Endothelial cell of umbilical vein (primary cell): ENCODE measurements around the gene FAM234B. TPM values are rescaled to one million over a fixed set of nuclear protein-coding genes. Genes with fewer than 3 reads are reported as not detected.

Experiments
- BruUV-seq: library from RNA; stranded (reverse); fragments of 400-500 nt; replicated peaks from 2 replicates; lab custom pipeline; 2021; lab: Mats Ljungman, UMichigan
- CTCF ChIA-PET: fragments of 300-600, 350-600 bp; sonication (Branson Sonifier 250); formaldehyde crosslinking; loops from one replicate; lab custom pipeline; 2021; ENCODE audit warnings: antibody characterized with exemption, inconsistent platforms; lab: Charles Lee
- POLR2A ChIA-PET: fragments of 300-600, 350-600 bp; sonication (Branson Sonifier 250); formaldehyde crosslinking; loops from one replicate; lab custom pipeline; 2021; ENCODE audit warnings: antibody characterized with exemption, inconsistent platforms; lab: Charles Lee
- DNase-seq: peaks from one replicate; pipeline ENCODE4 v3.0.0-alpha.2; 2011; ENCODE audit warnings: low read depth, low spot score
- FAIRE-seq: peaks from 2 replicates; lab custom pipeline; 2011; peaks lifted over from hg19 to GRCh38; lab: Jason Lieb, UNC
- H2AFZ ChIP-seq: 2 replicates; pipeline ENCODE4 v1.6.0; 2012; ENCODE audit warnings: low read depth, low read length, control low read depth, inconsistent platforms
- H3K27ac ChIP-seq: 2 replicates; pipeline ENCODE4 v1.5.1; 2011; ENCODE audit warnings: low read depth, mild to moderate bottlenecking, control low read depth, low read length, moderate library complexity; ENCODE audit not compliant: insufficient read depth
- H3K27me3 ChIP-seq, 2 experiments: 2 replicates each; pipeline versions ENCODE4 v1.6.0 to v1.6.1; 2011; ENCODE audit warnings: low read length in 2 of 2, mixed read lengths in 1 of 2; ENCODE audit not compliant: control insufficient read depth in 2 of 2, insufficient read depth in 2 of 2
- H3K36me3 ChIP-seq, 2 experiments: 2 replicates in 1 of 2; 3 replicates in 1 of 2; pipeline ENCODE4 v1.5.1; 2011; ENCODE audit warnings: low read length in 2 of 2, mild to moderate bottlenecking in 1 of 2, moderate library complexity in 1 of 2; ENCODE audit not compliant: control insufficient read depth in 2 of 2, insufficient read depth in 2 of 2; ENCODE audit errors: extremely low read depth in 1 of 2
- H3K4me1 ChIP-seq: 3 replicates; pipeline ENCODE4 v1.5.1; 2011; ENCODE audit warnings: mild to moderate bottlenecking, low read length; ENCODE audit not compliant: control insufficient read depth, insufficient read depth; ENCODE audit errors: extremely low read depth
- H3K4me2 ChIP-seq: 2 replicates; pipeline ENCODE4 v1.6.1; 2011; ENCODE audit warnings: low read length, control low read depth, mixed read lengths; ENCODE audit not compliant: insufficient read depth
- H3K4me3 ChIP-seq, 3 experiments: fragments of 200-600 bp in 1 of 3; sonication (generic), shearing (Covaris generic) in 1 of 3; replicated peaks in 1 of 3; 2 replicates each; pipeline ENCODE4 v1.5.1; 2011 to 2016; ENCODE audit warnings: control low read depth in 3 of 3, low read length in 3 of 3, mild to moderate bottlenecking in 2 of 3, inconsistent platforms in 1 of 3, low read depth in 1 of 3, moderate library complexity in 1 of 3; ENCODE audit not compliant: insufficient read depth in 1 of 3
- H3K79me2 ChIP-seq: 2 replicates; pipeline ENCODE4 v1.6.0; 2012; ENCODE audit warnings: low read length, inconsistent platforms; ENCODE audit not compliant: control insufficient read depth, insufficient read depth
- H3K9ac ChIP-seq: replicated peaks from 2 replicates; pipeline ENCODE3; 2011; ENCODE audit warnings: low read length, control low read depth; ENCODE audit not compliant: insufficient read depth; ENCODE audit errors: extremely low read depth
- H3K9me1 ChIP-seq: replicated peaks from 3 replicates; pipeline ENCODE4 v1.6.0; 2011; ENCODE audit warnings: mild to moderate bottlenecking, low read length; ENCODE audit not compliant: control insufficient read depth, insufficient read depth; ENCODE audit errors: extremely low read depth
- H3K9me3 ChIP-seq: replicated peaks from 2 replicates; pipeline ENCODE4 v1.5.1; 2012; ENCODE audit warnings: low read length, inconsistent platforms; ENCODE audit not compliant: control insufficient read depth, insufficient read depth
- H4K20me1 ChIP-seq: replicated peaks from 2 replicates; pipeline ENCODE3; 2011; ENCODE audit warnings: mild to moderate bottlenecking, low read length; ENCODE audit not compliant: control insufficient read depth, insufficient read depth; ENCODE audit errors: extremely low read depth
- EZH2 ChIP-seq: IDR thresholded peaks from 2 replicates; pipeline ENCODE4 v1.6.1; 2012; ENCODE audit warnings: borderline replicate concordance, low read depth, mild to moderate bottlenecking, moderate library complexity, low read length, inconsistent platforms; ENCODE audit not compliant: severe bottlenecking
- FOS ChIP-seq: IDR thresholded peaks from 2 replicates; pipeline ENCODE4 v1.6.1; 2011; ENCODE audit warnings: mild to moderate bottlenecking, low read length, moderate library complexity, borderline replicate concordance; ENCODE audit not compliant: insufficient read depth
- GATA2 ChIP-seq: IDR thresholded peaks from 2 replicates; pipeline ENCODE4 v1.7.0; 2011; ENCODE audit warnings: low read depth, mild to moderate bottlenecking, moderate library complexity, mixed read lengths, low read length; ENCODE audit not compliant: insufficient read length, insufficient read depth
- JUN ChIP-seq: IDR thresholded peaks from 2 replicates; pipeline ENCODE4 v1.6.1; 2011; ENCODE audit warnings: borderline replicate concordance, low read depth; ENCODE audit not compliant: insufficient read length, insufficient read depth
- MAX ChIP-seq: IDR thresholded peaks from 2 replicates; pipeline ENCODE4 v1.6.1; 2011; ENCODE audit not compliant: insufficient read depth, insufficient read length
- MYC ChIP-seq: IDR thresholded peaks from one replicate; pipeline ENCODE4 v1.6.1; 2011; ENCODE audit warnings: mild to moderate bottlenecking, low read depth, low read length
- POLR2A ChIP-seq: IDR thresholded peaks from 2 replicates; pipeline ENCODE4 v1.6.1; 2012; ENCODE audit warnings: low read depth, mild to moderate bottlenecking, control low read depth, low read length
- POLR2AphosphoS5 ChIP-seq: IDR thresholded peaks from 2 replicates; pipeline ENCODE4 v1.6.1; 2012; ENCODE audit warnings: low read depth, mild to moderate bottlenecking, control low read depth, low read length, moderate library complexity; ENCODE audit not compliant: insufficient read depth
- dilution Hi-C: fragments of 300-500 bp; cut with MboI; formaldehyde crosslinking; loops from one replicate; pipeline ENCODE4 v1.15.0; 2019; ENCODE audit warnings: low sequenced_read_pairs; ENCODE audit not compliant: extremely low pct_ligation_motif_present
- intact Hi-C: fragments of 100-400 bp; cut with micrococcal nuclease; formaldehyde crosslinking; loops from one replicate; pipeline ENCODE4 v1.10.0; 2022
- polyA plus RNA-seq, 4 experiments: library from polyadenylated mRNA; depleted of rRNA in 3 of 4; stranded (reverse) in 3 of 4; unstranded in 1 of 4; fragments of >200 nt; gene quantifications; 2 replicates each; pipeline versions ENCODE4 v1.2.1 to v1.2.3, GENCODE V29; 2011 to 2012; ENCODE audit warnings: missing spikeins in 1 of 4
- total RNA-seq: library from RNA; stranded (reverse); gene quantifications from 2 replicates; pipeline ENCODE4 v1.2.3, GENCODE V29; 2021
- TF ChIP-seq, protein P1 (sequence below), 2 donors: IDR thresholded peaks; 1 replicate in 1 of 2; 2 replicates in 1 of 2; pipeline ENCODE4 v1.5.1; 2011; ENCODE audit warnings: low read length in 2 of 2, mild to moderate bottlenecking in 2 of 2, moderate library complexity in 2 of 2, control low read depth in 1 of 2, inconsistent platforms in 1 of 2, low read depth in 1 of 2; ENCODE audit not compliant: insufficient read depth in 1 of 2; ENCODE audit errors: extremely low read depth in 1 of 2

Gene FAM234B
- total and polyA plus RNA-seq, 2 donors (not counting 3 experiments of a cell fraction or from before 2014, with no cell fraction given): 4.9 to 13.2 TPM

GRCh38 chr12:13119826-13120225, 75.6 kb downstream of the FAM234B start:
- H3K27ac ChIP-seq: no peak overlapping the region
- H3K9me1 ChIP-seq: no peaks in the 10 kb centered on the region
- DNase-seq (no peak), FAIRE-seq (no peak)
- no peaks in the 10 kb centered on the region for H3K36me3 ChIP-seq
- no peaks in the 10 kb centered on the region for H3K27me3 ChIP-seq
- H3K9ac ChIP-seq: no peak overlapping the region
- no peaks in the 10 kb centered on the region for H3K9me3 ChIP-seq
- no peak overlapping the region for H3K4me2 ChIP-seq
- peaks cover 25% of the 10 kb centered on the region for H3K4me1 ChIP-seq
- ChIA-PET POLR2A (interaction anchor here (0.6 kb wide), 2 partner anchors 18 to 76 kb away, joined by 3 read pairs; partner anchors contain the start of gene EMP1), CTCF (interaction anchor here (0.6 to 1.8 kb wide), 3 partner anchors 18 to 92 kb away, joined by 3 to 10 read pairs (median 4); no protein-coding TSS in a partner anchor)
- dilution Hi-C loops: no loop called here
- H3K4me3 ChIP-seq: no peak overlapping the region
- no peak overlapping the region for H2AFZ ChIP-seq
- no peaks in the 10 kb centered on the region for H3K79me2 ChIP-seq
- H4K20me1 ChIP-seq: no peaks in the 10 kb centered on the region
- TF ChIP-seq JUN: no peak
- TF ChIP-seq MYC: no peak
- no peak for TF ChIP-seq POLR2A
- TF ChIP-seq EZH2: no peak
- TF ChIP-seq, protein P1, sequence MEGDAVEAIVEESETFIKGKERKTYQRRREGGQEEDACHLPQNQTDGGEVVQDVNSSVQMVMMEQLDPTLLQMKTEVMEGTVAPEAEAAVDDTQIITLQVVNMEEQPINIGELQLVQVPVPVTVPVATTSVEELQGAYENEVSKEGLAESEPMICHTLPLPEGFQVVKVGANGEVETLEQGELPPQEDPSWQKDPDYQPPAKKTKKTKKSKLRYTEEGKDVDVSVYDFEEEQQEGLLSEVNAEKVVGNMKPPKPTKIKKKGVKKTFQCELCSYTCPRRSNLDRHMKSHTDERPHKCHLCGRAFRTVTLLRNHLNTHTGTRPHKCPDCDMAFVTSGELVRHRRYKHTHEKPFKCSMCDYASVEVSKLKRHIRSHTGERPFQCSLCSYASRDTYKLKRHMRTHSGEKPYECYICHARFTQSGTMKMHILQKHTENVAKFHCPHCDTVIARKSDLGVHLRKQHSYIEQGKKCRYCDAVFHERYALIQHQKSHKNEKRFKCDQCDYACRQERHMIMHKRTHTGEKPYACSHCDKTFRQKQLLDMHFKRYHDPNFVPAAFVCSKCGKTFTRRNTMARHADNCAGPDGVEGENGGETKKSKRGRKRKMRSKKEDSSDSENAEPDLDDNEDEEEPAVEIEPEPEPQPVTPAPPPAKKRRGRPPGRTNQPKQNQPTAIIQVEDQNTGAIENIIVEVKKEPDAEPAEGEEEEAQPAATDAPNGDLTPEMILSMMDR (IDR thresholded peaks at IDR 0.05; ENCODE audit: extremely low read depth in 1 of 2, insufficient read depth in 1 of 2, low read depth in 1 of 2, low read length in 2 of 2): no peak
- no peak for TF ChIP-seq FOS
- no peak for TF ChIP-seq GATA2
- TF ChIP-seq MAX: no peak
- no peak for TF ChIP-seq POLR2AphosphoS5
- BruUV-seq: no TSS peak
- intact Hi-C loops: no loop called here
